Activated gamma-delta T cell treated with anti-CD3 and anti-CD28 coated beads, Interleukin-2, amount 50 U/mL, for 16 hours (primary cell): ENCODE data around the gene CAD.

ENCODE experiments used
- DNase-seq: peaks from one replicate; pipeline ENCODE4 v3.0.0-alpha.2; 2020; ENCODE audit warnings: low read depth

The CAD gene

GRCh38 chr2:27198627-27199026, 18.5 kb upstream of the CAD start:
- no peak for DNase-seq

- DNase-seq = no peak
Observed at GRCh38 chr2:27199241-27199640, 17.9 kb upstream of the CAD start.

- DNase-seq = no peak
Observed at GRCh38 chr2:27201675-27202074, 15.5 kb upstream of the CAD start.

- DNase-seq = no peak
Observed at GRCh38 chr2:27202854-27203253, 14.3 kb upstream of the CAD start.

GRCh38 chr2:27203741-27204140, 13.4 kb upstream of the CAD start:
- no peak for DNase-seq

GRCh38 chr2:27204566-27204965, 12.6 kb upstream of the CAD start:
- DNase-seq = no peak

GRCh38 chr2:27205206-27205605, 12.0 kb upstream of the CAD start:
- DNase-seq = no peak

- no peak for DNase-seq
Observed at GRCh38 chr2:27206346-27206745, 10.8 kb upstream of the CAD start.

GRCh38 chr2:27208486-27209050, 8.6 kb upstream of the CAD start:
- no peak for DNase-seq

- no peak for DNase-seq
Observed at GRCh38 chr2:27209621-27210401, 7.4 kb upstream of the CAD start.

- DNase-seq = no peak
Observed at GRCh38 chr2:27211241-27211942, 5.8 kb upstream of the CAD start.

GRCh38 chr2:27211943-27212625, 5.1 kb upstream of the CAD start, which contains the start of the genes ATRAID and SLC5A6:
TSS of gene ATRAID (plus strand) at chr2:27212041. CDS start at chr2:27212369, 328 bp downstream.
TSS of gene SLC5A6 (minus strand) at chr2:27212268. CDS start at chr2:27207650, 4,618 bp downstream.
- DNase-seq = peak; percentile 80

GRCh38 chr2:27212626-27213471, 4.3 kb upstream of the CAD start:
- DNase-seq = peak; percentile 12

- DNase-seq = no peak
Observed at GRCh38 chr2:27214941-27215340, 2.2 kb upstream of the CAD start.

GRCh38 chr2:27216416-27217137, 592 bp upstream of the CAD start:
- no peak for DNase-seq

- no peak for DNase-seq
Observed at GRCh38 chr2:27218614-27219013, 1.4 kb downstream of the CAD start.

GRCh38 chr2:27219091-27219490, 1.9 kb downstream of the CAD start:
- DNase-seq = no peak

GRCh38 chr2:27220091-27220490, 2.9 kb downstream of the CAD start:
- DNase-seq = no peak

GRCh38 chr2:27221166-27221565, 4.0 kb downstream of the CAD start:
- DNase-seq = no peak

GRCh38 chr2:27222407-27222806, 5.2 kb downstream of the CAD start:
- DNase-seq = no peak

- no peak for DNase-seq
Observed at GRCh38 chr2:27223416-27223815, 6.2 kb downstream of the CAD start.
